Upper lobe of left lung (tissue), 4 donors: ENCODE results near the gene SPTBN1.

Source experiments
- POLR2A ChIP-seq, 4 donors: fragments of 450-650 bp; IDR thresholded peaks; one replicate each; pipeline ENCODE4 v1.5.1; 2016 to 2017; ENCODE audit warnings: antibody characterized with exemption in 4 of 4, mild to moderate bottlenecking in 2 of 4
- POLR2AphosphoS5 ChIP-seq, 2 donors: sonication (generic); formaldehyde crosslinking; IDR thresholded peaks; one replicate each; pipeline ENCODE4 v1.5.1; 2017; ENCODE audit warnings: antibody characterized with exemption in 2 of 2
- TF ChIP-seq, protein P1 (sequence below), 6 experiments: fragments of 450-650 bp in 4 of 6; fragments of 200-600 bp in 2 of 6; sonication (generic) in 2 of 6; IDR thresholded peaks; one replicate each; pipeline ENCODE4 v1.5.1; 2016 to 2019; ENCODE audit warnings: antibody characterized with exemption in 6 of 6

DNA sequence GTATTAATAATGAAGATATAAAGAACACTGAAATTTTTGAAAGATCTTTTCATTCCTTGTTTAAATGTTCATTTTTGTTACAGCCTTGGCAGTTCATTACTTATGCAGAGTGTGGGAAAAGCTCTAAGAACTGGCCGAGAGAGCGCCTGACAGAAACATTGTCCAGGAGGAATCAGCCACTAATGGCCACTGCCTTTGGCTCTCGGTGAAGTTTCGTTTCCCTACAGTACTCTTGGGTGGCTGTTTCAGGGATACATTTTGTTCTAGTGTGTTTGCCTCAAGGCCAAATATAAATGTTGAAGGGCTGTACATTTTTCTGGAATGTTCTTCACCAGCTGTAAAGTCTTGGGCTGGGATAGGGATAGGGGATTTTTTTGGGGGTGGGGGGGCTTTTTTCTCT is 10.7 kb downstream of the SPTBN1 start:
- TF ChIP-seq, protein P1, sequence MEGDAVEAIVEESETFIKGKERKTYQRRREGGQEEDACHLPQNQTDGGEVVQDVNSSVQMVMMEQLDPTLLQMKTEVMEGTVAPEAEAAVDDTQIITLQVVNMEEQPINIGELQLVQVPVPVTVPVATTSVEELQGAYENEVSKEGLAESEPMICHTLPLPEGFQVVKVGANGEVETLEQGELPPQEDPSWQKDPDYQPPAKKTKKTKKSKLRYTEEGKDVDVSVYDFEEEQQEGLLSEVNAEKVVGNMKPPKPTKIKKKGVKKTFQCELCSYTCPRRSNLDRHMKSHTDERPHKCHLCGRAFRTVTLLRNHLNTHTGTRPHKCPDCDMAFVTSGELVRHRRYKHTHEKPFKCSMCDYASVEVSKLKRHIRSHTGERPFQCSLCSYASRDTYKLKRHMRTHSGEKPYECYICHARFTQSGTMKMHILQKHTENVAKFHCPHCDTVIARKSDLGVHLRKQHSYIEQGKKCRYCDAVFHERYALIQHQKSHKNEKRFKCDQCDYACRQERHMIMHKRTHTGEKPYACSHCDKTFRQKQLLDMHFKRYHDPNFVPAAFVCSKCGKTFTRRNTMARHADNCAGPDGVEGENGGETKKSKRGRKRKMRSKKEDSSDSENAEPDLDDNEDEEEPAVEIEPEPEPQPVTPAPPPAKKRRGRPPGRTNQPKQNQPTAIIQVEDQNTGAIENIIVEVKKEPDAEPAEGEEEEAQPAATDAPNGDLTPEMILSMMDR (IDR thresholded peaks at IDR 0.05) = no peak
- no peak for TF ChIP-seq POLR2A (IDR thresholded peaks at IDR 0.05)
- no peak for TF ChIP-seq POLR2AphosphoS5 (IDR thresholded peaks at IDR 0.05)
